CD8-positive, alpha-beta T cell (primary cell): ENCODE measurements around the gene DYNC2I2. TPM values are rescaled to one million over a fixed set of nuclear protein-coding genes. Genes with fewer than 3 reads are reported as not detected.

ENCODE experiments used
- total RNA-seq, 46 experiments: library from RNA in 2 of 46; stranded (reverse) in 2 of 46; gene quantifications; one replicate each; pipeline ENCODE4 v1.2.3 and lab custom pipeline; 2021 to 2026

DYNC2I2 gene
- total RNA-seq, 2 experiments from 2014 or later: 3.7 to 3.9 TPM

Other genes with a start within 250 kb of the DYNC2I2 start
- under 1 TPM; 0.22 to 0.73 TPM for gene CERCAM, start 236.0 kb downstream of the DYNC2I2 start, total RNA-seq
- 10 to 100 TPM; 15.0 to 17.2 TPM for gene ODF2, start 200.8 kb downstream of the DYNC2I2 start, total RNA-seq
- gene GLE1, start 152.1 kb downstream of the DYNC2I2 start, total RNA-seq: 1 to 10 TPM; 6.6 to 8.5 TPM
- 100 to 1,000 TPM; 299 to 332 TPM for gene SPTAN1, start 104.3 kb downstream of the DYNC2I2 start, total RNA-seq
- gene SET, start 32.4 kb upstream of the DYNC2I2 start, total RNA-seq: 100 to 1,000 TPM; 243 to 260 TPM
- 1 to 10 TPM; 1.3 to 2.0 TPM for gene PKN3, start 45.7 kb upstream of the DYNC2I2 start, total RNA-seq
- gene ZDHHC12, start 67.3 kb upstream of the DYNC2I2 start, total RNA-seq: 10 to 100 TPM; 25.5 to 29.6 TPM
- 10 to 100 TPM; 35.9 to 45.2 TPM for gene ZER1, start 115.1 kb upstream of the DYNC2I2 start, total RNA-seq
- 10 to 100 TPM; 30.7 to 35.0 TPM for gene TBC1D13, start 130.4 kb upstream of the DYNC2I2 start, total RNA-seq
- gene ENDOG, start 161.7 kb upstream of the DYNC2I2 start, total RNA-seq: 1 to 10 TPM; 6.2 to 6.4 TPM
- gene SPOUT1, start 172.9 kb upstream of the DYNC2I2 start, total RNA-seq: 10 to 100 TPM; 25.0 to 25.2 TPM
- gene KYAT1, start 225.1 kb upstream of the DYNC2I2 start, total RNA-seq: 1 to 10 TPM; 2.4 to 3.0 TPM
- 10 to 100 TPM; 35.0 to 40.1 TPM for gene LRRC8A, start 225.3 kb upstream of the DYNC2I2 start, total RNA-seq